Globus pallidus (tissue), 1 donor: ENCODE measurements around the gene CLEC3B.

ENCODE experiments used
- DNase-seq: peaks from one replicate; pipeline ENCODE4 v3.0.0-alpha.2; 2015; ENCODE audit warnings: low spot score

The CLEC3B gene

GRCh38 chr3:45003859-45004258 is 22.2 kb upstream of the CLEC3B start:
- DNase-seq, result no peak

- no peak for DNase-seq
Observed at GRCh38 chr3:45007091-45007490, 19.0 kb upstream of the CLEC3B start.

GRCh38 chr3:45008117-45008516 is 18.0 kb upstream of the CLEC3B start:
- no peak for DNase-seq

GRCh38 chr3:45009868-45010267 is 16.2 kb upstream of the CLEC3B start:
- no peak for DNase-seq

GRCh38 chr3:45010811-45011333 is 15.2 kb upstream of the CLEC3B start:
- DNase-seq, result no peak

- DNase-seq, result peak; percentile 46
Observed at GRCh38 chr3:45011756-45012508, 14.2 kb upstream of the CLEC3B start.

- no peak for DNase-seq
Observed at GRCh38 chr3:45012577-45012976, 13.5 kb upstream of the CLEC3B start.

- no peak for DNase-seq
Observed at GRCh38 chr3:45016916-45017315, 9.2 kb upstream of the CLEC3B start.

- no peak for DNase-seq
Observed at GRCh38 chr3:45017821-45018220, 8.3 kb upstream of the CLEC3B start.

GRCh38 chr3:45020534-45020933 is 5.6 kb upstream of the CLEC3B start:
- DNase-seq, result no peak

GRCh38 chr3:45021524-45022297 is 4.4 kb upstream of the CLEC3B start:
- DNase-seq, result no peak

GRCh38 chr3:45023675-45024074 is 2.4 kb upstream of the CLEC3B start:
- no peak for DNase-seq

- no peak for DNase-seq
Observed at GRCh38 chr3:45024542-45025255, 1.4 kb upstream of the CLEC3B start.

- DNase-seq, result no peak
Observed at GRCh38 chr3:45026957-45027356, 854 bp downstream of the CLEC3B start.

GRCh38 chr3:45027441-45027840 is 1.3 kb downstream of the CLEC3B start:
- no peak for DNase-seq

- DNase-seq, result no peak
Observed at GRCh38 chr3:45029216-45029615, 3.1 kb downstream of the CLEC3B start.

- no peak for DNase-seq
Observed at GRCh38 chr3:45029661-45030060, 3.6 kb downstream of the CLEC3B start.

GRCh38 chr3:45031531-45031930 is 5.4 kb downstream of the CLEC3B start:
- DNase-seq, result no peak

- DNase-seq, result no peak
Observed at GRCh38 chr3:45032113-45032512, 6.0 kb downstream of the CLEC3B start.

GRCh38 chr3:45033791-45034190 is 7.7 kb downstream of the CLEC3B start:
- DNase-seq, result no peak

- peak; percentile 56 for DNase-seq
Observed at GRCh38 chr3:45034612-45035252, 8.6 kb downstream of the CLEC3B start.
